CD4-positive, alpha-beta T cell (primary cell): Measurements from ENCODE around the gene STX3. TPM values are rescaled to one million over a fixed set of nuclear protein-coding genes. Genes with fewer than 3 reads are reported as not detected.

Source experiments
- ATAC-seq: fragments of 200-7000 bp; cut with Tn5 transposase; one replicate; pipeline ENCODE4 v1.10.0; 2022; ENCODE audit warnings: mild to moderate bottlenecking; ENCODE audit not compliant: poor library complexity
- CTCF ChIA-PET: fragments of 350-600 bp; sonication (Branson Sonifier 250); formaldehyde crosslinking; loops from one replicate; lab custom pipeline; 2021; ENCODE audit warnings: antibody characterized with exemption, inconsistent platforms; lab: Charles Lee
- POLR2A ChIA-PET: fragments of 350-600 bp; sonication (Branson Sonifier 250); formaldehyde crosslinking; loops from one replicate; lab custom pipeline; 2021; ENCODE audit warnings: antibody characterized with exemption, inconsistent platforms; lab: Charles Lee
- DNase-seq, 14 experiments: peaks; one replicate each; pipeline ENCODE4 v3.0.0-alpha.2; 2013 to 2020; ENCODE audit warnings: mixed read lengths in 2 of 14
- H3K27ac ChIP-seq, 2 donors: one replicate each; pipeline versions ENCODE4 v1.5.1 to v1.7.0; 2013; ENCODE audit warnings: low read length in 2 of 2, low read depth in 1 of 2, mild to moderate bottlenecking in 1 of 2
- H3K27me3 ChIP-seq, 2 experiments: 1 replicate in 1 of 2; 2 replicates in 1 of 2; pipeline versions ENCODE4 v1.6.1 to v1.7.0; 2013; ENCODE audit warnings: low read length in 2 of 2, control low read depth in 1 of 2, mild to moderate bottlenecking in 1 of 2, moderate library complexity in 1 of 2; ENCODE audit not compliant: insufficient read depth in 2 of 2, control insufficient read depth in 1 of 2
- H3K36me3 ChIP-seq: one replicate; pipeline ENCODE4 v1.6.1; 2013; ENCODE audit warnings: low read length, control low read depth; ENCODE audit not compliant: insufficient read depth
- H3K4me1 ChIP-seq: one replicate; pipeline ENCODE4 v1.6.1; 2013; ENCODE audit warnings: low read length, control low read depth; ENCODE audit not compliant: insufficient read depth
- H3K4me3 ChIP-seq: one replicate; pipeline ENCODE4 v1.5.1; 2013; ENCODE audit warnings: mild to moderate bottlenecking, low read length, moderate library complexity
- H3K9me3 ChIP-seq, 2 experiments: 1 replicate in 1 of 2; 2 replicates in 1 of 2; pipeline versions ENCODE4 v1.6.1 to v1.7.0; 2013; ENCODE audit warnings: low read length in 2 of 2, mild to moderate bottlenecking in 2 of 2, control low read depth in 1 of 2, moderate library complexity in 1 of 2; ENCODE audit not compliant: control insufficient read depth in 1 of 2, insufficient read depth in 1 of 2
- H3K27ac Mint-ChIP-seq: one replicate; pipeline ENCODE4 v1.8.0; 2020; ENCODE audit warnings: mixed read lengths
- H3K27me3 Mint-ChIP-seq: one replicate; pipeline ENCODE4 v1.8.0; 2021; ENCODE audit warnings: mixed read lengths
- H3K36me3 Mint-ChIP-seq: one replicate; pipeline ENCODE4 v1.8.0; 2021; ENCODE audit warnings: low read depth, mixed read lengths
- H3K4me1 Mint-ChIP-seq: one replicate; pipeline ENCODE4 v1.8.0; 2021; ENCODE audit warnings: low read depth, mixed read lengths
- H3K4me3 Mint-ChIP-seq: one replicate; pipeline ENCODE4 v1.8.0; 2020; ENCODE audit warnings: mild to moderate bottlenecking, mixed read lengths
- H3K9me3 Mint-ChIP-seq: one replicate; pipeline ENCODE4 v1.8.0; 2020; ENCODE audit warnings: mixed read lengths
- intact Hi-C, 2 experiments: fragments of 100-400 bp; cut with DNase I in 1 of 2; cut with micrococcal nuclease in 1 of 2; formaldehyde crosslinking; loops; one replicate each; pipeline versions ENCODE4 v1.15.1 to v1.9.0; 2023 to 2025; cut with DNase I, micrococcal nuclease
- total RNA-seq, 174 experiments: library from RNA in 2 of 174; stranded (reverse) in 2 of 174; gene quantifications; one replicate each; pipeline ENCODE4 v1.2.3 and lab custom pipeline; 2021 to 2026
- TF ChIP-seq, protein P1 (sequence below): fragments of 200-600 bp; IDR thresholded peaks from one replicate; pipeline ENCODE4 v1.8.0; 2022; ENCODE audit warnings: antibody characterized with exemption, mild to moderate bottlenecking

Gene STX3
- total RNA-seq, 2 experiments from 2014 or later, result 4.6 to 6.4 TPM

GRCh38 chr11:59716051-59716450 lies 39.1 kb upstream of the STX3 start:
- Histone ChIP-seq H3K27ac (no peak overlapping the region), H3K9me3 (no peaks in the 10 kb centered on the region), H3K27me3 (peaks cover 3 to 7% of the 10 kb centered on the region in 2 experiments), H3K4me3 (no peak overlapping the region), H3K36me3 (no peaks in the 10 kb centered on the region), H3K4me1 (no peaks in the 10 kb centered on the region)
- Mint-ChIP-seq H3K4me3 (no peak overlapping the region), H3K27ac (no peak overlapping the region), H3K4me1 (no peaks in the 10 kb centered on the region), H3K9me3 (no peaks in the 10 kb centered on the region), H3K27me3 (peaks cover 47% of the 10 kb centered on the region), H3K36me3 (no peaks in the 10 kb centered on the region)
- DNase-seq, result no peak
- intact Hi-C loops, result no loop called here
- TF ChIP-seq, protein P1, sequence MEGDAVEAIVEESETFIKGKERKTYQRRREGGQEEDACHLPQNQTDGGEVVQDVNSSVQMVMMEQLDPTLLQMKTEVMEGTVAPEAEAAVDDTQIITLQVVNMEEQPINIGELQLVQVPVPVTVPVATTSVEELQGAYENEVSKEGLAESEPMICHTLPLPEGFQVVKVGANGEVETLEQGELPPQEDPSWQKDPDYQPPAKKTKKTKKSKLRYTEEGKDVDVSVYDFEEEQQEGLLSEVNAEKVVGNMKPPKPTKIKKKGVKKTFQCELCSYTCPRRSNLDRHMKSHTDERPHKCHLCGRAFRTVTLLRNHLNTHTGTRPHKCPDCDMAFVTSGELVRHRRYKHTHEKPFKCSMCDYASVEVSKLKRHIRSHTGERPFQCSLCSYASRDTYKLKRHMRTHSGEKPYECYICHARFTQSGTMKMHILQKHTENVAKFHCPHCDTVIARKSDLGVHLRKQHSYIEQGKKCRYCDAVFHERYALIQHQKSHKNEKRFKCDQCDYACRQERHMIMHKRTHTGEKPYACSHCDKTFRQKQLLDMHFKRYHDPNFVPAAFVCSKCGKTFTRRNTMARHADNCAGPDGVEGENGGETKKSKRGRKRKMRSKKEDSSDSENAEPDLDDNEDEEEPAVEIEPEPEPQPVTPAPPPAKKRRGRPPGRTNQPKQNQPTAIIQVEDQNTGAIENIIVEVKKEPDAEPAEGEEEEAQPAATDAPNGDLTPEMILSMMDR, result no peak
- POLR2A ChIA-PET, result no interaction called here
- CTCF ChIA-PET, result no interaction called here
- ATAC-seq, result no peak

DNA sequence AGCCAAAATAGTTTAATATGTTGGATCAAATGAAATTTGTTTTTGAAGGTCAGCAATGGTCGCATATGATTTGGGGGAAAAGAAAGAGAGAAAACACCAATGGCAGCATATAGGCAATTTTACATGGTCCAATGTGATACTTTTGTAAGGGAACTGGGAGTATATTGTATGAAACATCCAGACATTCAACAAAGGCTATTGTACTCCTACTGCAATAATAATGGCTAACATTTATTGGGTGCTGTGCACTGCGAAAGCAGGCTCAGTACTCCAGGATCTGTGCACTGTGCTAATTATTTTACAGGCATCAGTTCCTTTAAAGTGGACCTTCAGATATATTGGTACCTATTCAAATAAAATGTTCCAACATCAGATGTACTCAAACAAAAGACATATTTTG lies 35.6 kb upstream of the STX3 start:
- no peak for ATAC-seq
- H3K36me3 ChIP-seq, result no peaks in the 10 kb centered on the region
- H3K4me1 ChIP-seq, result no peaks in the 10 kb centered on the region
- POLR2A ChIA-PET, result no interaction called here
- intact Hi-C loops, result no loop called here
- H3K27me3 ChIP-seq, result peaks cover 3 to 7% of the 10 kb centered on the region in 2 experiments
- no peak overlapping the region for H3K27ac Mint-ChIP-seq
- H3K27ac ChIP-seq, result no peak overlapping the region
- DNase-seq, result no peak
- TF ChIP-seq, protein P1, result no peak
- CTCF ChIA-PET, result no interaction called here
- H3K36me3 Mint-ChIP-seq, result no peaks in the 10 kb centered on the region
- no peak overlapping the region for H3K4me3 ChIP-seq
- H3K4me1 Mint-ChIP-seq, result no peaks in the 10 kb centered on the region
- peaks cover 63% of the 10 kb centered on the region for H3K27me3 Mint-ChIP-seq
- no peak overlapping the region for H3K4me3 Mint-ChIP-seq
- no peaks in the 10 kb centered on the region for H3K9me3 Mint-ChIP-seq
- H3K9me3 ChIP-seq, result no peaks in the 10 kb centered on the region

DNA sequence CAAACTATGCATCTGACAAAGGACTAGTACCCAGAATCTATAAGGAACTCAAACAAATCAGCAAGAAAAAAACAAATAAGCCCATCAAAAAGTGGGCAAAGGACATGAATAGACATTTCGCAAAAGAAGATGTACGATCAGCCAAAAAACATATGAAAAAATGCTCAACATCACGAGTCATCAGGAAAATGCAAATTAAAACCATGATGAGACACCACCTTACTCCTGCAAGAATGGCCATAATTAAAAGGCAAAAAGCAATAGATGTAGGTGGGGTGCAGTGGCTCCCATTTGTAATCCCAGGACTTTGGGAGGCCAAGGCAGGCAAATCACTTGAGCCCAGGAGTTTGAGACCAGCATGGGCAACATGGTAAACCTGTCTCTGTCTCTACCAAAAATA lies 31.1 kb upstream of the STX3 start:
- Histone ChIP-seq H3K4me3 (no peak overlapping the region), H3K36me3 (no peaks in the 10 kb centered on the region), H3K9me3 (no peaks in the 10 kb centered on the region), H3K27me3 (no peaks in the 10 kb centered on the region), H3K4me1 (no peaks in the 10 kb centered on the region), H3K27ac (no peak overlapping the region)
- DNase-seq (no peak), ATAC-seq (no peak)
- H3K9me3 Mint-ChIP-seq, result no peaks in the 10 kb centered on the region
- H3K4me3 Mint-ChIP-seq, result no peak overlapping the region
- intact Hi-C loops, result no loop called here
- no peaks in the 10 kb centered on the region for H3K36me3 Mint-ChIP-seq
- POLR2A ChIA-PET, result no interaction called here
- H3K4me1 Mint-ChIP-seq, result no peaks in the 10 kb centered on the region
- TF ChIP-seq, protein P1, result no peak
- H3K27ac Mint-ChIP-seq, result no peak overlapping the region
- CTCF ChIA-PET, result no interaction called here
- peaks cover 31% of the 10 kb centered on the region for H3K27me3 Mint-ChIP-seq
